GM12801 (cell line): Measurements from ENCODE around the gene METTL17.

Experiments used
- CTCF ChIP-seq: IDR thresholded peaks from one replicate; pipeline ENCODE4 v1.5.1; 2011; ENCODE audit warnings: control low read depth; ENCODE audit not compliant: insufficient read length; ENCODE audit errors: extremely low read depth

The METTL17 gene

GRCh38 chr14:20999591-20999990, 9.8 kb downstream of the METTL17 start:
- TF ChIP-seq CTCF, result no peak

- no peak for TF ChIP-seq CTCF
Observed at GRCh38 chr14:21001218-21001617, 11.4 kb downstream of the METTL17 start.

GRCh38 chr14:21003788-21004346, 14.1 kb downstream of the METTL17 start:
- TF ChIP-seq CTCF, result no peak

GRCh38 chr14:21011136-21011535, 21.4 kb downstream of the METTL17 start:
- TF ChIP-seq CTCF, result no peak

- TF ChIP-seq CTCF, result peak; percentile 81
Observed at GRCh38 chr14:21014761-21015190, 25.0 kb downstream of the METTL17 start.

- TF ChIP-seq CTCF, result no peak
Observed at GRCh38 chr14:21015312-21015711, 25.5 kb downstream of the METTL17 start.

- no peak for TF ChIP-seq CTCF
Observed at GRCh38 chr14:21016413-21017190, 26.8 kb downstream of the METTL17 start.
